ENCODE data around the gene C9orf153. TPM values are rescaled to one million over a fixed set of nuclear protein-coding genes. Genes with fewer than 3 reads are reported as not detected.

The C9orf153 gene
- total RNA-seq, 1 donor from 2014 or later = not detected

DNA sequence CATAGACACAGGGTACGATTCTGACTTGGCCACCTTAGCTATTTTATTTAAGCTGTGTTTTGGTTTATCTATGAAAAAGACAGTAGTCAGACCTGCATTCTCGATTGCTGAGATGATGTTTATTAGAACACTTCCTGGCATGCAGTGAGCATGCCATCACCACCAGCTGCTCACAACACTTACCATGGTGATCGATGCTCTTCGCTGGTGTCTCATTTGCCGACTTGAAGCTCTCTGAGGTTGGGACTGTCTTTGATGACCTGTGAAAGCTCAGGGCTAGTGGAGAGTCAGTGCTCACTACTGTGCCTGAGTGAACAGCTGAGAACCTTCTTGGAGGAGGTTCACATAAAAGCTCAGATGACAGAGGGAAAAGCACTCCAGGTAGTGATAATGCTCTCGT, 4.4 kb upstream of the C9orf153 start:
- DNase-seq (ENCODE audit: low read depth) = no peak
- TF ChIP-seq, protein P1, sequence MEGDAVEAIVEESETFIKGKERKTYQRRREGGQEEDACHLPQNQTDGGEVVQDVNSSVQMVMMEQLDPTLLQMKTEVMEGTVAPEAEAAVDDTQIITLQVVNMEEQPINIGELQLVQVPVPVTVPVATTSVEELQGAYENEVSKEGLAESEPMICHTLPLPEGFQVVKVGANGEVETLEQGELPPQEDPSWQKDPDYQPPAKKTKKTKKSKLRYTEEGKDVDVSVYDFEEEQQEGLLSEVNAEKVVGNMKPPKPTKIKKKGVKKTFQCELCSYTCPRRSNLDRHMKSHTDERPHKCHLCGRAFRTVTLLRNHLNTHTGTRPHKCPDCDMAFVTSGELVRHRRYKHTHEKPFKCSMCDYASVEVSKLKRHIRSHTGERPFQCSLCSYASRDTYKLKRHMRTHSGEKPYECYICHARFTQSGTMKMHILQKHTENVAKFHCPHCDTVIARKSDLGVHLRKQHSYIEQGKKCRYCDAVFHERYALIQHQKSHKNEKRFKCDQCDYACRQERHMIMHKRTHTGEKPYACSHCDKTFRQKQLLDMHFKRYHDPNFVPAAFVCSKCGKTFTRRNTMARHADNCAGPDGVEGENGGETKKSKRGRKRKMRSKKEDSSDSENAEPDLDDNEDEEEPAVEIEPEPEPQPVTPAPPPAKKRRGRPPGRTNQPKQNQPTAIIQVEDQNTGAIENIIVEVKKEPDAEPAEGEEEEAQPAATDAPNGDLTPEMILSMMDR (conservative IDR thresholded peaks at IDR 0.05; ENCODE audit: low read depth, low read length) = no peak
- no peak overlapping the region for H3K4me3 ChIP-seq (ENCODE audit: low read depth, low read length)

DNA sequence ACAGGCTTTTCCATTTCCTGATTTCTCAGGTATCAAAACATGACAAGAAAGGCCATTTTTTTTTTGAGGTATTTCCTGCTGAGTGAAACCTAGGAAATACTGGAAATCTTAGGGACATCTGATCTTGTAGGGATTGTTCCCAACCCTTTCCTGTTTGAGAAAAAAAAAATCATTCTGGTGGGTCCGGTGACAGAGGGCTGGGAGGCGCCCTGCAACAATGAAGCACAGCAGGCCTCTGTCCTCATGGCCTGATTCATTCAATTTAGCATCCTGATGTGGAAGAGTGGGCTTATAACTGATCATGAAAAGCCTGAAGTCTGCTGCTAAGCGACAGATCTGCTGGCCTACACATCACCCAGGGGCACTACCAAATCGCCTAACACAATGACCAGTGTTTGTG, 3.0 kb upstream of the C9orf153 start:
- TF ChIP-seq, protein P1 (conservative IDR thresholded peaks at IDR 0.05; ENCODE audit: low read depth, low read length) = no peak
- DNase-seq (ENCODE audit: low read depth) = no peak
- no peak overlapping the region for H3K4me3 ChIP-seq (ENCODE audit: low read depth, low read length)

DNA sequence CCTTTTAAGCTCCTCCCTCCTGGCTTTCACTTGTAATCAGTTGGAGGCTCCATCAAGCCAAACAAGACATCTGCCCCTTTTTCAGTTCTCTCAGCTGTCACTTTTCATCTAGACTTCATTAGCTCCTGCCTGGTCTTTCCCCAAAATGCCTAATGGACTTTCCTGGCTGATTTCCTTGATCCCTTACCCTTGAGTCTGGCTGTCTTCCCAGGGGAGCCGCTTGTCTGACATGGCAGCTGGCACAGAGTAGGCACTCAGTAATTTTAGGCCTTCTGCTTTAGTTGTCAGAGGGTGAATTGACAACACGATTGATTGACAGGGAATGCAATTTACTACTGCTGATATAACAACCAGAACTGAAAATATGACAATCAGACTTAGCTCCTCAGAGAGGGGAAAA, 2.1 kb downstream of the C9orf153 start:
- no peak for DNase-seq (ENCODE audit: low read depth)
- TF ChIP-seq, protein P1 (conservative IDR thresholded peaks at IDR 0.05; ENCODE audit: low read depth, low read length) = no peak

DNA sequence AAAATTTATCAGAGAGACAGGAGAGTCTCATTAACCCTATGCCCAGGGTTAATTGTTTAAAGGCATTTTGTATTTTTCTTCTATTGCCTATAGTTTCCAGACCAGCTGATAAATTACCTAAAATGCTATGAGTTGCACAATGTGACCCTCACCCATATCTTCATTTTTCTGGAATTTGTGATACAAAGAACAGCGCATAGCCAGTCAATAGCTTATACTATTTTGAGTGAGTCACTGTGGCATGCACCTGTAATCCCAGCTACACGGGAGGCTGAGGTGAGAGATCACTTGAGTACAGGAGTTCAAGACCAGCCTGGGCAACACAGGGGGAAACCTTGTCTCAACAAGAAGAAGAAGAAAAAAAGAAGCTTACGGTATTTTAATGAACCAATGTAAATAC, 2.8 kb downstream of the C9orf153 start:
- no peak overlapping the region for H3K4me3 ChIP-seq (ENCODE audit: low read depth, low read length)
- TF ChIP-seq, protein P1 (conservative IDR thresholded peaks at IDR 0.05; ENCODE audit: low read depth, low read length) = no peak
- DNase-seq (ENCODE audit: low read depth) = no peak

More for the DNA sequence above, 2.1 kb downstream of the C9orf153 start:
- H3K4me3 ChIP-seq (ENCODE audit: low read depth, low read length) = no peak overlapping the region

DNA sequence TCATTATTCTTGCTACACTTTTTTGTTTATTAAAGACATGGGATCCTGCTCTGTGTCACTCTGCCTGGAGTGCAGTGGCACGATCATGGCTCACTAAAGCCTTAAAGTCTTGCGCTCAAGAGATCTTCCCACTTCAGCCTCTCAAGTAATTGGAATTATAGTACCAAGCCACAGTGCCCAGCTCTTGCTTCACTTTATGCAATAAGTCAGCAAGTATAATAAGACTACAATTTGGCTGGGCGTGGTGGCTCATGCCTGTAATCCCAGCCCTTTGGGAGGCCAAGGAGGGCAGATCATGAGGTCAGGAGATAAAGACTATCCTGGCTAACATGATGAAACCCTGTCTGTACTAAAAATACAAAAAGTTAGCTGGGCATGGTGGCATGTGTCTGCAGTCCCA, 5.9 kb downstream of the C9orf153 start:
- no peak for DNase-seq (ENCODE audit: low read depth)
- no peak overlapping the region for H3K4me3 ChIP-seq (ENCODE audit: low read depth, low read length)
- TF ChIP-seq, protein P1 (conservative IDR thresholded peaks at IDR 0.05; ENCODE audit: low read depth, low read length) = no peak

DNA sequence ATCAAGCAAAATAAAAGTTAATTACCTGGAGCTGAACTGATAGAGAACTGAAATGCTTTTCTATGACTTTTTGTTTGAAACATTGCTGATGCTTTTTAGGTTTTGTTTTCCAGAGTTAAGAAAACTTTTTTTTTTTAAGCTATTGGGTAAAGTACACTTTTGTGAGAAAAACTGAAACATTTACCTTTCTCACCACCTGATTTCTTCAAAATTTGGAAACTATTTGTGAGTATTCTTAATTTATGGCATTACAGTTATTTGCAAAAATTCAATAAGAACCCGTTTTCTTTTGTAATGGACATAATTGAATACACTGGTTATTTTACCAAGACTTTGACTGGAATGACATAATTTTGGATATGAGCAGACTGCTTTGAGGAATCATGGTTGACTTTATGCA, 6.6 kb downstream of the C9orf153 start:
- H3K4me3 ChIP-seq (ENCODE audit: low read depth, low read length) = no peak overlapping the region
- TF ChIP-seq, protein P1 (conservative IDR thresholded peaks at IDR 0.05; ENCODE audit: low read depth, low read length) = no peak
- peak; percentile 2 for DNase-seq (ENCODE audit: low read depth)

DNA sequence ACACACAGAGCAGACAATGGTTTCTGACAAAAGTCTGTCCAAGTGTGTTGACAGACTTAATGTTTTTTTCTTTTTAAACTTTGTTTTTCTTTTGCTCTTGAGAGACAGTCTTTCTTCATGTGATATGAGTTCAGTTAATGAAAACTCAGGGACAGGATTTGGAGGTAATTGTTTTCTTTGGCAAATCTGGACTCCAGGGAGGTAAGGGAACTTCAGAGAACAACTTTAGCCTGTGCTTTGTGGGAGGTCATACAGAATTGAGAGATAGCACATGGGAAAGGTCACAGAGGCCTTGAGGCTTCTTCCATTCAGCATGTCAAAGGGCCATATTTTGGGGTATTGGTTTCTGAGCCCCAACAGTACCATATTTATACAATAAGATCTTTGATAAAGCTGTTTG, 9.3 kb downstream of the C9orf153 start:
- TF ChIP-seq, protein P1 (conservative IDR thresholded peaks at IDR 0.05; ENCODE audit: low read depth, low read length) = no peak
- DNase-seq (ENCODE audit: low read depth) = no peak
- H3K4me3 ChIP-seq (ENCODE audit: low read depth, low read length) = no peak overlapping the region

All from epithelial cell of proximal tubule (primary cell).